UCSD-AML1 (cell line): ENCODE results near the gene SUMO2.
A peak's percentile ranks its signal among the peaks of the same experiment; 100 is the strongest.
"Not testable (repeated sequence)": the region's sequence is repeated elsewhere in the genome, so short reads cannot be mapped to it uniquely, and the experiment has no call there.

Source experiments
- DNase-seq: peaks from one replicate; lab custom pipeline; 2025; ENCODE audit not compliant: unreplicated experiment; lab: John Stamatoyannopoulos, UW

Gene SUMO2

DNA sequence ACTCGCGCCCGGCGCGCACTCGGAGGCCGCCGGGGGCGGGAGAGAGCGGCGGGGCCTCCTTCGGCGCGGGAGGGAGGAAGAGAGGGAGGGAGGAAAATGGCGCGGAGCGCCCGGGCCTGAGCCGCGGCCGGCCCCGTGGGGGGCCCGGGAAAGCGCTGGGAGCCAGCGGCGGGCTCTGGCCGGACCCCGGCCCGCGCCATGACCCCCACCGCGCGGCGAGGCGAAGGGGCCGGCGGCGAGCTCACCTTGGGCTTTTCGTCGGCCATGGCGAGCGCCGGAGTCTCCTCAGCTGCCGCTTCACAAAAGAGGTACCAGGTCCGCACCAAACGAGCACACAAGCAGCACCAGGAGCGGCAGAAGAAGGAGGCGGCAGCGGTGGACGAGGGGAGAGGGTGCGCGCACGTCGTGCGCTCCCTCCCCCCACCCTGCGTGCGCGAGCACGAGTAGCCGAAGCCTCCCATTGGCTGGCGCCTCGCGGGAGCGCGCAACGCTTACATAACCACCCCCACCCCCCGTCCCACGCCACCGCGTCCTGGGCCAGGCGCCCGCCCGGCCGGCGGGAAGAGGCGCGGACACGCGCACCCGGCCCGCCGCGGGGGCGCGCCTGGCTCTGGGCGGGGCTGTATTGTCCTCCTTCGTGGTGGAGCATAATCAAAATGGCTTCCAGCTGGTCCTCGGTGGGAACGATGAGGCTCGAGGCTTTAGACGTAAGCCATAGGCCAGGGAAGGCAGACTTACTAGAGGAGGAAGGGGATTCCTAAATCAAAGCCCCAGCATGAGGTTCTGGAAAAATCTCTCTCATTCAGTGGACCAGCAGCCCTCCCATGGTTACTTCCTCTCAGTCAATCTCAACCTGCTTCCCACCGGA is at the start of gene SUMO2:
Gene SUMO2, minus strand, starts transcription at position 391 of the 868 bp plus-strand sequence. Its CDS starts 125 bp downstream, at position 266.
- DNase-seq = peak; percentile 97

DNA sequence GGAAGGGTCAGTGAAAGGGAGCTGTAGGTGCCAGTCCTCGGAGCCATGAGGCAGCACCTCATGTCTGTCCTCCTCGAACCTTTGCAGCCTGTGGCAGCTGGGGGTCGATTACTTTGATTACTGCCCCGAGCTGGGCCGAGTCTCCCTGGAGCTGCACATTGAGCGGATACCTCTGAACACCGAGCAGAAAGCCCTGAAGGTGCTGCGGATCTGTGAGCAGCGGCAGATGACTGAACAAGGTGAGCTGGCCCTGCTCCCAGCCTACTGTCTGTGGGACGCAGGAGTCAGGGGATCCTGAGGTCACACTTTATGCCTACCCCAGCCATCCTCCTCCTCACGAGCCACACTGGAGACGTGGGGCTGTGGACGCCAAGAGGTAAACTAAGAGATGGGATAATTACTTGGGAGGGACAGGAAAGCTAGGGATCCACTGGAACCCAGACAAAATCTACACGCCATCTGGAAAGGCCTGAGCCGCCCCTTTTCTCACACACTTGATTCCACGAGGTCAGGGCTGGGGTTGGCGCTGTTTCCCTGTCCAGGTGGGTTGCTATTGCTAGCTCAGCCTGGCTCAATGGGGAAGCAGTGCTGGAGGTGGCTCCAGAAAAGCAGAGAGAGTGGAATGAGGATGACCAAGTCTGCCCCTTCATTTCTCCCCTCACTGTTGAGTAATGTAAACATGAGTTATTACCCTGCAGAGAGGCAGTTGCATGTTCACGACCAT is 49.1 kb upstream of the SUMO2 start:
- DNase-seq = no peak

DNA sequence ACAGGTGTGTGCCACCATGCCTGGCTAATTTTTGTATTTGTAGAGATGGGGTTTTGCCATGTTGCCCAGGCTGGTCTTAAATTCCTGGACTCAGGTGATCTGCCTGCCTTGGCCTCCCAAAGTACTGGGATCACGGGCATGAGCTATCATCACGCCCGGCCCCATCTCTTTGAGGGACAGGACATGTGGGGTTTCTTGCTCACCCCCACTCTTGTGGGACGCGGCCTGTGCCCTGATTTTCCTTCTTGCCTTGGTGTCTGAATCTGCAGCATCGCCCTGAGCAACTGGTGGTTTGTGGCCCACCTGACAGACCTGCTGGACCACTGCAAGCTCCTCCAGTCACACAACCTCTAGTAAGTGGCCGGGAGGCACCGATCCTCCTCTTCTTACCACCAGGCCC is 48.3 kb upstream of the SUMO2 start:
- no peak for DNase-seq

DNA sequence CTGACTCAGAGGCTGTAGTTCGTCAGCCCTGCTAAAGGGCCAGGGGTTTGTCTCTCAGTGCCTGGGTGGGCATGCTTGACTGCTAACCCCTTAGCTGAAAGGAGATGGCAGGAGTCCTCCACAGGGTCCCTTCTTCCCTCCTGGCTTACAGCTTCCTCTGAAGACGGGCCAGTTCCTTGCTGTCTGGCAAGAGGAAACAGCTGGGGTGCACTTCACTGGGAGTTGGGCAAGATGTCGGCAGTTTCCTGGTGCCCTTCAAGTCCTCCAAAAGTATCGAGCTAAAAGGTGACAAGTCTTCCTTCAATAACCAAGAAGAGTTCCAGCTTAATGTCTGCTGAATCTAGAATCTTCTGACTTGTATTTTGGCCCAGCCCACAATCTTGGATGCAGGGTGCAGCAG is 46.1 kb upstream of the SUMO2 start:
- DNase-seq = peak; percentile 19

DNA sequence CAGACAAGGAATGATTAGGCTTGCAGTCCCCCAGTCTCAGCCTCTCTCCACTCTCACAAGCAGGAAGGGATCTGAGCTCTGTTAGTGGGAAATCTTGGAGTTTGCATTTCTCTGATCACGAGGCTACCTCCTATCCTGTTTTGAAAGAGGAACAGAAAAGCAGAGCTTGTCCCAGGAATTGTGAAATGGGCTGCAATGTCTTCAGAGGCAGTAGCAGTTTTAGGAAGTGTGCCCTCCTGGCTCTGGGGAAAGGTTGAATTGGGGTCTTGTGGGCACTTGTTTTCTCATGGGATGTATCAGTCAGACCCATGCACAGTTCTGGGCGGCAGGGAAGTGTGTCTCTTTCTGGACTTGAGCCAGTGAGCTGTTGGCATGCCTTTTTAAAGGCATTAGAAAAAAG is 45.5 kb upstream of the SUMO2 start:
- DNase-seq = no peak

DNA sequence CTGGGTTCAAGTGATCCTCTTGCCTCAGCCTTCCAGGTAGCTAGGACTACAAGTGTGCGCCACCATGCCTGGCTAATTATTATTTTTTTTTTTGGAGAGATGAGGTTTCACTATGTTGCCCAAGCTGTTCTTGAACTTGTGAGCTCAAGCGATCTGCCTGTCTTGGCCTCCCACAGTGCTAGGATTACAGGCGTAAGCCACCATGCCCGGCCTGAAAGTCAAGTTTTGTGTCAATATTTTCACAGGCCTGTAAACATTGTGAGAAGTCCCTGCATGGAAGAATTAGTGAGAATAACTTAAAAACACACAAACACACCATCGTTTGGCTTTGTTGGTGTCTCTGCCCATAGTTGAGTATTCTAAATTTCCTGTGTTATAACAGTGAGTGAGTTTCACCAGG is 45.0 kb upstream of the SUMO2 start:
- no peak for DNase-seq

DNA sequence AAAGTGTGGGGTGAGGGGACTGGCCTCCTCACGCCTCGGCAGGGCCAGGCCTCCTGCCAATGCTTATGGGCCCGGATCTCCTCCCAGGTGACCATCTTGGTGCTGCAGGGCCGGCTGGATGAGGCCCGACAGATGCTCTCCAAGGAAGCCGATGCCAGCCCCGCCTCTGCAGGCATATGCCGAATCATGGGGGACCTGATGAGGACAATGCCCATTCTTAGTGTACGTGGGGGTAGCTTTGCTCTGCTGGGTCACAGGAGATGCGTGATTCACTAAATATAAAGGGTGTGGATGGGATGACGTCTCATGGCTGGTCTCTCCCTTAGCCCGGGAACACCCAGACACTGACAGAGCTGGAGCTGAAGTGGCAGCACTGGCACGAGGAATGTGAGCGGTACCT is 42.3 kb upstream of the SUMO2 start:
- DNase-seq = no peak

DNA sequence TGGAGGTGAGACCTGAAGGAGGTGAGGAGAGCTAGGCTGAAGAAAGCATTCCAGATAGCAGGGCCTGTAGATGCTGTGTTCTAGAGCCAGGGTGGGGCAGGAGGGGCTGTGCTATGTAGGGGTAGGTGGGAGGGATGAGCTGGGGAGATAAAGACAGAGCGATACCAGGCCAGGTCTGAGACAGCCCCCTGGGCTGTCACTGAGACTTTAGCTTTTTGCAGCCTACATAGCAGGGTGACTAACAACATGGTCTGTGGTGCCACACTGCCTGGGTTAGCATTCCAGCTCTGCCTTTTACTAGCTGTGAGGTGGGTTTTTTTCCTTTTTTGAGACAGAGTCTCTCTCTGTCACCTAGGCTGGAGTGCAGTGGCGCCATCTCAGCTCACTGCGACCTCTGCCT is 37.1 kb upstream of the SUMO2 start:
- no peak for DNase-seq

DNA sequence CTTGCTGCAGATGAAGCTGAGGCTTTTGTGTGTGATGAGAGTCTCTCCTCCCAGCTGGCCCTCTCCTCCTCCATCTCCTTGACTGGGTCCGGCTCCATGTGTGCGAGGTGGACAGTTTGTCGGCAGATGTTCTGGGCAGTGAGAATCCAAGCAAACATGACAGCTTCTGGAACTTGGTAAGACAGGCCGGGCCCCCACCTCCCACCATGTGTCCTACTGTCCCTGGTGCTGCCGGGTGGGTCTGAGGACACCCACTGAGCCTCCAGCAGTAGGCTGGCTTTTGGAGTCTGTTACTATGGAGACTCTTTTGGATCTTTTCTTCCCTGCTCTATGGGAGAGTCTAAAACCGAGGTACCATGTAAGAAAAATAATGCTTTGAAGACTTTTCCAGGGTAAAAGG is 35.4 kb upstream of the SUMO2 start:
- no peak for DNase-seq

DNA sequence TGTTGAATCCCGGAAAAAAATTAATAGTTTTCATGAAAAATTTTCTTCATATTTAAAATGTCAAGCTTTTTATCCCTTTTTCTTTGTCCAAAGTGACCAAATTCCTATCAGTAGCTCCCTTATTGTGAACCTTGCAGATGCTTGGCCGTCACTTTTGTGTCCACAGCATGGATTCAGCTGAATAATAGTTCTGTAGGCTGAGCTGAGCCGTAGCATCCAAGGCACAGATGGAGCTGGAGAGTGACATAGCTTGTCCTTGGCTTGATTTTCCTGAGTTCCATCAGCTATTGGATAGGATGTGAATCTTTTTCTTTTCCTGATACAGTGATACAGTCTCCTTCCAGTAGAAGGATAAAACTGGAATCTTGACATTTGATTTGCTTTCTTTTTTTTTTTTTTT is 26.3 kb upstream of the SUMO2 start:
- no peak for DNase-seq

DNA sequence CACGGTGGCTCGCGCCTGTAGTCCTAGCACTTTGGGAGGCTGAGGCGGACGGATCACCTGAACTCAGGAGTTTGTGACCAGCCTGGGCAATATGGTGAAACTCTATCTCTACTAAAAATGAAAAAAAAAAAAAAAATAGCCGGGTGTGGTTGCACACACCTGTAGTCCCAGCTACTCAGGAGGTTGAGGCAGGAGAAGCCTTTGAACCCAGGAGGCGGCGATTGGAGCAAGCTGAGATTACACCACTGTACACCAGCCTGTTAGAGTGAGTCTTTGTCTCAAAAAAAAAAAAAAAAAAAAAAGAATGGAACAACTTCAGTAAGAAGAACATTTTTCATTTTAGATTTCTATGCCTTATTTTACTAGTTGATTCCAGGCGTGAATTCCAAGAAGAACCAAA is 25.4 kb upstream of the SUMO2 start:
- no peak for DNase-seq

DNA sequence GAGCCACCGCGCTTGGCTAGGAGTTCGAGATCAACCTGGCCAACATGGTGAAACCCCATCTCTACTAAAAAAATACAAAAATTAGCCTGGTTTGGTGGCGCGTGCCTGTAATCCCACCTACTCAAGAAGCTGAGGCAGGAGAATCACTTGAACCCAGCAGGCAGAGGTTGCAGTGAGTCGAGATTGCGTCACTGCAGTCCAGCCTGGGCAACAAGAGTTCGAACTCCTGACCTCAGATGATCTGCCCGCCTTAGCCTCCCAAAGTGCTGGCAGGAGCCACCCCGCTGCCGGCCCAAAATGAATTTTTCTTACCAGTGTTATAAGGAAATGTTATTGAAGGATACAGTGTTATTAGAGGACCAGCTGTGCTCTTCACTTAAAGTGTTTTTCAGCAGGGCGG is 25.0 kb upstream of the SUMO2 start:
- no peak for DNase-seq

DNA sequence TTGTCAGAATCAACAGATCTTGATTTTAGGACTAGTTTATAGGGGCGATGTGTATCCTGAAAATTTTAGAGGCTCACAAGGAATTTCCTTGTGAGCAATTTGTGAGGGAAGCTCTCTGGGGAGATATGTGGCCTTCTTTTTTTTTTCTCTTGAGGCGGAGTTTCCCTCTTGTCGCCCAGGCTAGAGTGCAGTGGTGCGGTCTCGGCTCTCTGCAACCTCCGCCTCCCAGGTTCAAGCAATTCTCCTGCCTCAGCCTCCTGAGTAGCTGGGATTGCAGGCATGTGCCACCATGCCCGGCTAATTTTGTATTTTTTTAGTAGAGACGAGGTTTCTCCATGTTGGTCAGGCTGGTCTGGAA is 24.3 kb upstream of the SUMO2 start:
- DNase-seq = not testable (repeated sequence)

DNA sequence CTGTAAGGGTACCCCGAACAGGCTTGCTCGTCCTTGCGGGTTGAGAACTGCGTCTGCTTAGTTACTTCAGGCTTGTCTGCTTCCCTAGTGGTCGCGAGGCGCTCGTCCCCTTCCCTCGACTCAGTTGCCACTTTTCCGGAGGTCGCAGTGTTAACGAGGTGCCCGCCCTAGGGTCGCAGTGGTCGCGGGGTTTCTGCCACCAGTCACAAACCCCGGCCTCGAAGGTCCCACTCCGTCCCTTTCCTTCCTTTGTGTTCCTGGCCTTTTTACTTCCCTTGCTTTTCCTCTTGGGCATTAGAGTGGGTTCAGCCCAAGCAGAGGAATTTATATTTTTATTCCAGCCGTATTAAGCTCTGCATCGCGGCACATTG is 23.0 kb upstream of the SUMO2 start:
- no peak for DNase-seq

DNA sequence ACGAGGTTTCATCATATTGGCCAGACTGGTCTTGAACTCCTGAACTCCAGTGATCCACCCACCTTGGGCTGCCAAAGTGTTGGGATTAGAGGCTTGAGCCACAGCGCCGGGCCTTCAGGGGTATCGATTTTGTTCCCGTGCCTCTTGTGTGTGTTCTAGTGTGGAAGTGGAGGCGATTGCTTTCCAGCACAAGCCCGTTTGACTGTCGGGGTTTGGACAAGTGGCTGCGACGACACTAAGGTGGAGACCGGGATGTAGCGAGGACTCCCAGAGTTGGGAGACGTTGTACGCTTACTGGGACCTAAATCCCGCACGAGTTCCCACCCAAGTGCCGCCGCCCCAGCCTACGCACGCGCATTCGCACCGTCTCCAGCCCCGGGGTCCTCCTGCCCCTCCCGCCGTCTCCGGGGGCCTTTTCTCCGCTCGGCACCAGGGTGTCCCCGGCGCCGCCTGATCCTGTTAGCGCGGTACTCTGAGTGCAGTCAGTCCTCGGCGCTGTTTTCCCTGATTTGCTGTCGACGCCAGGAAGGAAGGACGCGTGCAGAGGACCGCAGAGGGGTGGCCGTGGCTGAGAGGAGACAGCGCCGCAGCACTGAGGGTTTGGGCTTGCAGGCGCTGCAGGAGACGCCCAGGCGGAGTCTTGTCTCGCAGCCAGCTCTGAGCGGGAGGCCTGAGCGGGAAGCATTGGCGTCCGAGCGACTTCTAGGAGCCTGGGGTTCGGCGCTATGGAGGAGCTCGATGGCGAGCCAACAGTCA is 22.5 kb upstream of the SUMO2 start, which contains the start of gene NUP85:
Gene NUP85, plus strand, starts transcription at position 643 of the 756 bp plus-strand sequence. Its CDS starts 83 bp downstream, at position 726.
- DNase-seq = peak; percentile 93

DNA sequence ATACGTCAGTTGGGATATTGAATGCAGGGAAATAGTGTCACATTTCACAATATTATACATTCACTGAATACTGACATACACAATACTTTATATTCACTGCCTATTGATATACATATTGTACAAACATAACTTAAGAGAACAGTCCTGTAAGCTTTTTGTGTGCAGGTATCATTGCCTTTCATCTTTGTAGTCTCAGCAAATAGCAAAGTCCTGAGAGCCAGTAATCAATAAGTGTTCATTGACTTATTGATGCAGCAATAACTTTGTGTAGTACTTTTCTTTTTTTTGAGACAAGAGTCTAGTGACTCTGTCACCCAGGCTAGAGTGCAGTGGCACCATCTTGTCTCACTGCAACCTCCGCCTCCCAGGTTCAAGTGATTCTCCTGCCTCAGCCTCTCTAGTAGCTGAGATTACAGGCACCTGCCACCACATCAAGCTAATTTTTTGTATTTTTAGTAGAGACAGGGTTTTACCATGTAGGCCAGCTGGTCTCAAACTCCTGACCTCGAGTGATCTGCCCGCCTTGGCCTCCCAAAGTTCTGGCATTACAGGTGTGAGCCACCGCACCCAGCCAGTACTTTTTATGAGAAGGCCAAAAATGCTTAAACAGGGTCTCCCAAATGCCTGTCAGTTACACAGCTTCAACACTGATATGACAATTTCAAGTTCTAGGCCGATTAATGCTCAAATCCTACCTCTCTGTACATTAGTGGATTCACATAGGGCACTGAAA is 17.3 kb upstream of the SUMO2 start:
- DNase-seq = no peak

DNA sequence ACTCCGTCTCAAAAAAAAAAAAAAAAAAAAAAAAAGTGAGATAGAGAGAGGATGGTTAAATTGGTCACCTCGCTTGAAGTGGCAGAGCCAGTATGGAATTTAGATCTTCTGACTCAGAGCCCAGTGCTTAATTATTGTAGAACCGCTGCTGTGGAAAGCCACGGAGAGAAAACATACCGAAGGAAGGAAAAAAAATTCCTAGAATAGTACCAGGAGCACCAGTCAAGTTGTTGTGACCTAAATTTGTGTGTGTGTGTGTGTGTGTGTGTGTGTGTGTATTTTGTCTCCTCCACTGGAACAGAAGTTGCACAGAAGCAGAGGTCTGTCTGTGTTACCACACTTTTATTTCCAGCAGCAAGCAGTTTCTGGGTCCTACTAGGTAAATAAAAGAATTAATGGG is 12.1 kb upstream of the SUMO2 start:
- no peak for DNase-seq

DNA sequence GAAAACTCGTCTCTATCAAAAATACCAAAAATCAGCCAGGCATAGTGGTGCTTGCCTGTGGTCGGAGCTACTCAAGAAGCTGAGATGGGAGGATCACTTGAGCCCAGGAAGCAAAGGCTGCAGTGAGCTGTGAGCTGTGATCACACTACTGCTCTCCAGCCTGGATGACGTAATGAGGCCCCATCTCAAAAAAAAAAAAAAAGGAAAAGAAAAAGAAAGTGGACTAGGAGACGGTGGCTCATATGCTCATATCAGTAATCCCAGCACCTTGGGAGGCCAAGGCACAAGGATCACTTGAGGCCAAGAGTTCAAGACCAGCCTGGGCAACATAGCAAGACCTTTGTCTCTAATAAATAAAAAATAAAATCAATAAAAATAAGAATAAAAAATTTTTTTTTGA is 8.8 kb upstream of the SUMO2 start:
- DNase-seq = no peak

DNA sequence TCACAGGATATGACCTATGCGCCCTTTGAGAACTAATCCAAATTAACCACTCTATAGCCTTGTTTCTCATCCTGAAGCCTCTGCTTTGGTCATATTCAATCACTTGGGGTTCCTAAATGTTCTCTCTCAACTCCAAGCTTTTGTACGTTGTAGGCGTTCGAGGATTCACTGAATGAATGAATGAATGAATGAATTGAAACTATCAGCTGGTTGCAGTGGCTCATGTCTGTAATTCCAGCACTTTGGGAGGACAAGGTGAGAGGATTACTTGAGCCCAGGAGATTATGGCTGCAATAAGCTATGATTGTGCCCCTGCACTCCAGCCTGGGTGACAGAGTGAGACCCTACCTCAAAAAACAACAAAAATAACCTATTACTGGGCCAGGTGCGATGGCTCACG is 5.9 kb upstream of the SUMO2 start:
- DNase-seq = no peak

DNA sequence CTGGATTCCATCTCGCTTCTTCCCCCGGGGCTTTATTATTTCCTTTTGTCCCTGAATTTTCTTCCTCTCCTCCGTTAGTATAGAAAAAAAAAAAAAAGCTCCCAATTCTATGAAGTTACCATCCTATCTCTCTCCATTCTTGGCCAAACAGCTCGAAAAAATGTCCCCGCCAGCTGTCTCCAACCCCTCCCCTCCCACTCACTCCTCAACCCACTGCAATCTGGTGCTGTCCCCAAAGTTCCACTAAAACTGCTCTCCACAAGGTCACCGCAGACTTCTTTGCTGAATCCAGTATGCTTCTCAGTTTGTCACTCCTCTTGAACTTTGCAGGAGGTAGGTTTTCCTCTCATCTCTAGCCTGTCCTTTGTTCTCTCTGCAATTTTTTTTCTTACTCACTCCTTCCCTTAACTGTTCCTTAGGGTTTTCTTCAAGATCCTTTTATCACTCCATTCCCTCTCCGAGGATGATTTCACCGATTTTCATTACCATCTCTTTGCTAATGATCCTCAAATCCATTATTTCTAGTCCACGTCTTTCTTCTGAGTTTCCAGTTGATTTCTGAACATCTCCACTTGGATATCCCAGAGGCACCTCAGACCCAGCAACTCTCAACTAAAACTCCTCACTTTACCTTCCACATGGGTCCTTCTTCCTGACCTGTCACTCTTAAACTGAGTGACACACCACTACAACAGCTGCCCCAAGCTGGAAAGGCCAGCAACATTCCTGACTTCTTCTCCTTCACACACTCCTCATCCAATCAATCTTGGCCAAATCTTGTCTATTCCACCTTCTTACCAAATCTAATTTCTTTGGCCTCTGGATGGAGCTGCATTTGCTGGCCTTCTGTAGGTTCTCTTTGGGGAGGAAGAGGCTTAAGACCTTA is 1.5 kb upstream of the SUMO2 start:
- no peak for DNase-seq
